Hippocampal formation (tissue), 2 donors: ENCODE data around the gene PSMC3IP.
"Not testable (repeated sequence)": the region's sequence is repeated elsewhere in the genome, so short reads cannot be mapped to it uniquely, and the experiment has no call there.

Source experiments
- DNase-seq, 2 donors: peaks; one replicate each; lab custom pipeline; 2025; lab: John Stamatoyannopoulos, UW

PSMC3IP gene

GRCh38 chr17:42577532-42578281 lies at the start of gene PSMC3IP:
PSMC3IP (minus strand) TSS chr17:42577729; CDS start chr17:42577686, 43 bp downstream.
- DNase-seq, result peak; percentile 90 to 92

- DNase-seq, result no peak
These were observed 46.4 kb upstream of the PSMC3IP start for GRCh38 chr17:42623732-42624596.

- no peak for DNase-seq
These were observed 45.7 kb upstream of the PSMC3IP start for GRCh38 chr17:42623271-42623670.

- not testable (repeated sequence) for DNase-seq
These were observed 44.5 kb upstream of the PSMC3IP start for GRCh38 chr17:42621987-42622386.

- DNase-seq, result no peak
These were observed 41.1 kb upstream of the PSMC3IP start for GRCh38 chr17:42618442-42619150.

- no peak for DNase-seq
These were observed 40.5 kb upstream of the PSMC3IP start for GRCh38 chr17:42617956-42618431.

- DNase-seq, result no peak
These were observed 36.3 kb upstream of the PSMC3IP start for GRCh38 chr17:42613699-42614295.

- DNase-seq, result no peak
These were observed 34.5 kb upstream of the PSMC3IP start for GRCh38 chr17:42612013-42612412.

GRCh38 chr17:42609814-42610801 lies 32.6 kb upstream of the PSMC3IP start:
- not testable (repeated sequence) for DNase-seq

- DNase-seq, result peak; percentile 98 to 99
These were observed 31.8 kb upstream of the PSMC3IP start, which contains the start of the genes RETREG3 and TUBG1 for GRCh38 chr17:42609182-42609813. RETREG3 (minus strand) TSS chr17:42609374; CDS start chr17:42609324, 50 bp downstream. TUBG1 (plus strand) TSS chr17:42609683; CDS start chr17:42609738, 55 bp downstream.

GRCh38 chr17:42608305-42609181 lies 31.0 kb upstream of the PSMC3IP start:
- no peak for DNase-seq

GRCh38 chr17:42607769-42608168 lies 30.2 kb upstream of the PSMC3IP start:
- DNase-seq, result no peak

GRCh38 chr17:42603318-42603717 lies 25.8 kb upstream of the PSMC3IP start:
- no peak for DNase-seq

GRCh38 chr17:42598905-42599304 lies 21.4 kb upstream of the PSMC3IP start:
- DNase-seq, result no peak

- no peak for DNase-seq
These were observed 18.9 kb upstream of the PSMC3IP start for GRCh38 chr17:42596386-42596785.

GRCh38 chr17:42591411-42591810 lies 13.9 kb upstream of the PSMC3IP start:
- DNase-seq, result no peak

- DNase-seq, result no peak
These were observed 13.4 kb upstream of the PSMC3IP start for GRCh38 chr17:42590886-42591285.

- no peak for DNase-seq
These were observed 9.1 kb upstream of the PSMC3IP start for GRCh38 chr17:42586514-42587230.
